ENCODE measurements around the gene CALHM6.

CALHM6 gene

GRCh38 chr6:116431964-116432595, 29.1 kb upstream of the CALHM6 start:
- Histone ChIP-seq H3K4ac (ENCODE audit: low read depth, low read length) (no peak overlapping the region), H3K27me3 (ENCODE audit: insufficient read depth, low read length, poor library complexity) (no peaks in the 10 kb centered on the region), H3K79me2 (ENCODE audit: control insufficient read depth, insufficient read depth, low read length) (no peaks in the 10 kb centered on the region), H3K4me3 (ENCODE audit: low read length) (no peak overlapping the region), H3K56ac (ENCODE audit: low read length) (no peak overlapping the region), H2BK120ac (ENCODE audit: low read depth, low read length) (no peak overlapping the region), H3K9ac (ENCODE audit: low read length) (no peak overlapping the region), H2AK5ac (ENCODE audit: low read length) (no peak overlapping the region), H3K27ac (ENCODE audit: low read depth, low read length) (no peak overlapping the region), H3K23ac (ENCODE audit: low read length) (no peak overlapping the region), H3K4me2 (ENCODE audit: low read length) (no peak overlapping the region), H3K36me3 (ENCODE audit: control insufficient read depth, insufficient read depth, low read length) (peaks cover 1% of the 10 kb centered on the region), H3K18ac (ENCODE audit: low read length) (no peak overlapping the region), H3K79me1 (ENCODE audit: low read length) (no peaks in the 10 kb centered on the region), H2BK5ac (ENCODE audit: low read length) (no peak overlapping the region), H2BK15ac (replicated peaks; ENCODE audit: low read depth) (no peak overlapping the region), H3K4me1 (ENCODE audit: control insufficient read depth, low read depth, low read length) (no peaks in the 10 kb centered on the region), H4K5ac (ENCODE audit: low read length) (no peak overlapping the region), H4K8ac (ENCODE audit: low read depth, low read length) (no peak overlapping the region)
- no peak for DNase-seq

DNA sequence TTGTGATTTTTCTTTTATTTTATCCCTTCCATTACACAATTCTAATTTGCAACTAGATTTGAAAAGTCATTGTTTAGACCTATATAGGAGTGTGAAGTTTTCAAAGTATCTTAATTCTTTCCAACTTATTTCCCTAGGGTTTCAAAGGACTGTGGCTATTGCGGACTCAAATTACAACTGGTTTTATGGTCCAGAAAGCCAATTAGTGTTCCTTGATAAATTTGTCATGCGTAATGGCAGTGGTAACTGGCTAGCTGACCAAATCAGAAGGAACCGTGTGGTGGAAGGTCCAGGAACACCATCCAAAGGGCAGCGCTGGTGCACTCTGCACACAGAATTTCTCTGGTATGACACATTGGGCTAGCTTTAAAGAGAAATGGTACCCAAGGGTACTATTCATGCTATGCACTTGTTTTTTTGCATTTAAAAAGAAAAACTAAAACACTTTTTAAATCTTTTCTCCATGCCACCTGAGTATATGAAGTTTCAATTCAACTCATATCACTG, 27.9 kb upstream of the CALHM6 start:
- no peak overlapping the region for H3K27ac ChIP-seq (ENCODE audit: low read depth, low read length)
- no CpG with 5 or more reads among the region's 4 CpGs for WGBS (ENCODE audit: extremely low coverage, insufficient coverage, low lambda C conversion rate)
- H3K18ac ChIP-seq (ENCODE audit: low read length) = no peak overlapping the region
- H3K56ac ChIP-seq (ENCODE audit: low read length) = no peak overlapping the region
- H3K27me3 ChIP-seq (ENCODE audit: insufficient read depth, low read length, poor library complexity) = no peaks in the 10 kb centered on the region
- H4K8ac ChIP-seq (ENCODE audit: low read depth, low read length) = no peak overlapping the region
- no peak overlapping the region for H2AK5ac ChIP-seq (ENCODE audit: low read length)
- H2BK120ac ChIP-seq (ENCODE audit: low read depth, low read length) = no peak overlapping the region
- H4K5ac ChIP-seq (ENCODE audit: low read length) = no peak overlapping the region
- H3K9ac ChIP-seq (ENCODE audit: low read length) = no peak overlapping the region
- H3K4me2 ChIP-seq (ENCODE audit: low read length) = no peak overlapping the region
- no peak overlapping the region for H3K4ac ChIP-seq (ENCODE audit: low read depth, low read length)
- DNase-seq = no peak
- no peak overlapping the region for H2BK5ac ChIP-seq (ENCODE audit: low read length)
- H3K79me2 ChIP-seq (ENCODE audit: control insufficient read depth, insufficient read depth, low read length) = no peaks in the 10 kb centered on the region
- no peaks in the 10 kb centered on the region for H3K79me1 ChIP-seq (ENCODE audit: low read length)
- no peak overlapping the region for H2BK15ac ChIP-seq (replicated peaks; ENCODE audit: low read depth)
- no peak overlapping the region for H3K23ac ChIP-seq (ENCODE audit: low read length)
- no peaks in the 10 kb centered on the region for H3K4me1 ChIP-seq (ENCODE audit: control insufficient read depth, low read depth, low read length)
- H3K4me3 ChIP-seq (ENCODE audit: low read length) = no peak overlapping the region
- peaks cover 1% of the 10 kb centered on the region for H3K36me3 ChIP-seq (ENCODE audit: control insufficient read depth, insufficient read depth, low read length)

DNA sequence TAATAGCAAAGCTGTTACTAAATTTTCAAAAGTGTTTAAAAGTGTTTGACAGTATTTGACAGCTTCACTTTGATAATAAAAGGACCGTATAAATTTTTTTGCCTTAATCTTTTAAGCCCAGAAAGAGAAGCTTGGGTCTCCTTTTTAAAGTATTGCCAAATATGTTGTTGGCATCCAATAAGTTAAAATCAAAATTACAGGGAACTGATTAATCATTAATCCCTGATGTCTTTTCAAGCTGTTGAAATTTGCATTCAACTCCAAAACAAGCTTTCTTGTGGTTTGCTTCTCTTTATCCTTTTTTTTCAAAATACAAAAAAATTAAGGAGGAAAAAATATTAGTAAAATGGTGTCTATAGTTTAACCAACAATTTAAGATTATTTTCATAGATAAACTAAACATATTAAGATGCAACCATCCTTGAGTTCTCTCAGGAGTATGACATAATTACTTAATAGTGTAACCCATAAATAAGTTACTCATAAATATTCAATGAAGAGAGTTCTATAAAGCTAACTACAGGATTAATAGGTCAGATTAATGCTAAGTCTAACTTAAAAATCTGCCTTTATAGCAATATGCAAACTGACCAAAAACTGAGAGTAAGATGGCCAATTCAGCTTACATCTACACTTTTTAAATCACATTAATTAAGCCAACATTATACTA, 27.0 kb upstream of the CALHM6 start:
- Histone ChIP-seq H3K79me2 (ENCODE audit: control insufficient read depth, insufficient read depth, low read length) (no peaks in the 10 kb centered on the region), H3K79me1 (ENCODE audit: low read length) (no peaks in the 10 kb centered on the region), H3K27me3 (ENCODE audit: insufficient read depth, low read length, poor library complexity) (no peaks in the 10 kb centered on the region), H4K8ac (ENCODE audit: low read depth, low read length) (no peak overlapping the region), H3K9ac (ENCODE audit: low read length) (no peak overlapping the region), H2BK5ac (ENCODE audit: low read length) (no peak overlapping the region), H2AK5ac (ENCODE audit: low read length) (no peak overlapping the region), H4K5ac (ENCODE audit: low read length) (no peak overlapping the region), H3K36me3 (ENCODE audit: control insufficient read depth, insufficient read depth, low read length) (peaks cover 1% of the 10 kb centered on the region), H3K4me3 (ENCODE audit: low read length) (no peak overlapping the region), H3K23ac (ENCODE audit: low read length) (no peak overlapping the region), H3K4ac (ENCODE audit: low read depth, low read length) (no peak overlapping the region), H3K56ac (ENCODE audit: low read length) (no peak overlapping the region), H3K27ac (ENCODE audit: low read depth, low read length) (no peak overlapping the region), H3K4me2 (ENCODE audit: low read length) (no peak overlapping the region), H3K4me1 (ENCODE audit: control insufficient read depth, low read depth, low read length) (no peaks in the 10 kb centered on the region), H2BK15ac (replicated peaks; ENCODE audit: low read depth) (no peak overlapping the region), H2BK120ac (ENCODE audit: low read depth, low read length) (no peak overlapping the region), H3K18ac (ENCODE audit: low read length) (no peak overlapping the region)
- DNase-seq = no peak
- no CpG with 5 or more reads among the region's 1 CpG for WGBS (ENCODE audit: extremely low coverage, insufficient coverage, low lambda C conversion rate)

DNA sequence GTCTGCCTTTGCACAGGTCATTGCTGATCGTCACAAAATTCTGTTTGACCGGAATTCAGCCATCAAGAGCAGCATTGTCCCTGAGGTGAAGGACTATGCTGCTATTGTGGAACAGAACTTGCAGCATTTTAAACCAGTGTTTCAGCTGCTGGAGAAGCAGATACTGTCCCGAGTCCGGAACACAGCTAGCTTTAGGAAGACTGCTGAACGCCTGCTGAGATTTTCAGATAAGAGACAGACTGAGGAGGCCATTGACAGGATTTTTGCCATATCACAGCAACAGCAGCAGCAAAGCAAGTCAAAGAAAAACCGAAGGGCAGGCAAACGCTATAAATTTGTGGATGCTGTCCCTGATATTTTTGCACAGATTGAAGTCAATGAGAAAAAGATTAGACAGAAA, 24.6 kb upstream of the CALHM6 start:
- no peak overlapping the region for H4K5ac ChIP-seq (ENCODE audit: low read length)
- no peak overlapping the region for H3K4me3 ChIP-seq (ENCODE audit: low read length)
- no CpG with 5 or more reads among the region's 7 CpGs for WGBS (ENCODE audit: extremely low coverage, insufficient coverage, low lambda C conversion rate)
- no peak overlapping the region for H3K56ac ChIP-seq (ENCODE audit: low read length)
- peaks cover 1% of the 10 kb centered on the region for H3K36me3 ChIP-seq (ENCODE audit: control insufficient read depth, insufficient read depth, low read length)
- no peak overlapping the region for H3K27ac ChIP-seq (ENCODE audit: low read depth, low read length)
- H3K4ac ChIP-seq (ENCODE audit: low read depth, low read length) = no peak overlapping the region
- H3K18ac ChIP-seq (ENCODE audit: low read length) = no peak overlapping the region
- H2BK120ac ChIP-seq (ENCODE audit: low read depth, low read length) = no peak overlapping the region
- H3K4me2 ChIP-seq (ENCODE audit: low read length) = no peak overlapping the region
- no peak overlapping the region for H3K9ac ChIP-seq (ENCODE audit: low read length)
- no peaks in the 10 kb centered on the region for H3K27me3 ChIP-seq (ENCODE audit: insufficient read depth, low read length, poor library complexity)
- no peaks in the 10 kb centered on the region for H3K4me1 ChIP-seq (ENCODE audit: control insufficient read depth, low read depth, low read length)
- no peak overlapping the region for H2BK5ac ChIP-seq (ENCODE audit: low read length)
- H3K79me1 ChIP-seq (ENCODE audit: low read length) = no peaks in the 10 kb centered on the region
- no peaks in the 10 kb centered on the region for H3K79me2 ChIP-seq (ENCODE audit: control insufficient read depth, insufficient read depth, low read length)
- no peak overlapping the region for H4K8ac ChIP-seq (ENCODE audit: low read depth, low read length)
- no peak overlapping the region for H3K23ac ChIP-seq (ENCODE audit: low read length)
- no peak overlapping the region for H2BK15ac ChIP-seq (replicated peaks; ENCODE audit: low read depth)
- no peak overlapping the region for H2AK5ac ChIP-seq (ENCODE audit: low read length)
- peak; percentile 28 for DNase-seq

DNA sequence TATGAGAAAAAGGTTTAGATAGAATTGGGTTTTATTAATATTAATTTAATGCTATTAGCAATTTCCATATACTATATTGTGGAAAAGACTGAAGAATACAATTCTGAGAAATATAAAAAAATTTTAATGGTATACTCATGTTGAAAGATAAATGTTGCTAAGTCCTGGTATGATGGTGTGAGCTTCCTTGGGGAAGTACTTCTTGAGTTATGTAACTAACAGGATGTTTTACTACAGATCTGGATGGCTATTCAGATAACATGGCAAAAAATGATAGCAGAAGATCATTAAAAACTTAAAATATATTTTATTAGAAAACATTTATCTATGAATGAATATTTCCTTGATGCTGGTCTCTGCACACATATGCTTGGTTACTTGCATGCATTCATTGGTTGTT, 23.5 kb upstream of the CALHM6 start:
- no peak overlapping the region for H3K4me3 ChIP-seq (ENCODE audit: low read length)
- no peak overlapping the region for H2BK5ac ChIP-seq (ENCODE audit: low read length)
- no peak overlapping the region for H3K9ac ChIP-seq (ENCODE audit: low read length)
- H3K27me3 ChIP-seq (ENCODE audit: insufficient read depth, low read length, poor library complexity) = no peaks in the 10 kb centered on the region
- no peaks in the 10 kb centered on the region for H3K4me1 ChIP-seq (ENCODE audit: control insufficient read depth, low read depth, low read length)
- H3K79me1 ChIP-seq (ENCODE audit: low read length) = no peaks in the 10 kb centered on the region
- no peak overlapping the region for H2AK5ac ChIP-seq (ENCODE audit: low read length)
- H4K8ac ChIP-seq (ENCODE audit: low read depth, low read length) = no peak overlapping the region
- H4K5ac ChIP-seq (ENCODE audit: low read length) = no peak overlapping the region
- H3K56ac ChIP-seq (ENCODE audit: low read length) = no peak overlapping the region
- H3K4ac ChIP-seq (ENCODE audit: low read depth, low read length) = no peak overlapping the region
- no peak overlapping the region for H2BK120ac ChIP-seq (ENCODE audit: low read depth, low read length)
- H2BK15ac ChIP-seq (replicated peaks; ENCODE audit: low read depth) = no peak overlapping the region
- H3K23ac ChIP-seq (ENCODE audit: low read length) = no peak overlapping the region
- no peak overlapping the region for H3K4me2 ChIP-seq (ENCODE audit: low read length)
- no peak overlapping the region for H3K18ac ChIP-seq (ENCODE audit: low read length)
- DNase-seq = no peak
- no peaks in the 10 kb centered on the region for H3K79me2 ChIP-seq (ENCODE audit: control insufficient read depth, insufficient read depth, low read length)
- H3K27ac ChIP-seq (ENCODE audit: low read depth, low read length) = no peak overlapping the region
- peaks cover 1% of the 10 kb centered on the region for H3K36me3 ChIP-seq (ENCODE audit: control insufficient read depth, insufficient read depth, low read length)

Data from mesendoderm (in vitro differentiated cells).